A673 (cell line): ENCODE data around the gene CNGA4.

Source experiments
- EZH2 ChIP-seq: fragments of 200-600 bp; sonication (generic); IDR thresholded peaks from 2 replicates; pipeline ENCODE4 v1.6.1; 2017; ENCODE audit warnings: borderline replicate concordance, low read depth, mild to moderate bottlenecking, mixed read lengths, antibody characterized with exemption, low read length; ENCODE audit not compliant: poor library complexity, severe bottlenecking
- TF ChIP-seq, protein P1 (sequence below): fragments of 300-800, 200-600 bp; sonication (generic); conservative IDR thresholded peaks from 2 replicates; pipeline ENCODE4 v1.5.1; 2017; ENCODE audit warnings: low read depth, mild to moderate bottlenecking, antibody characterized with exemption, low read length, moderate library complexity, mixed read lengths

DNA sequence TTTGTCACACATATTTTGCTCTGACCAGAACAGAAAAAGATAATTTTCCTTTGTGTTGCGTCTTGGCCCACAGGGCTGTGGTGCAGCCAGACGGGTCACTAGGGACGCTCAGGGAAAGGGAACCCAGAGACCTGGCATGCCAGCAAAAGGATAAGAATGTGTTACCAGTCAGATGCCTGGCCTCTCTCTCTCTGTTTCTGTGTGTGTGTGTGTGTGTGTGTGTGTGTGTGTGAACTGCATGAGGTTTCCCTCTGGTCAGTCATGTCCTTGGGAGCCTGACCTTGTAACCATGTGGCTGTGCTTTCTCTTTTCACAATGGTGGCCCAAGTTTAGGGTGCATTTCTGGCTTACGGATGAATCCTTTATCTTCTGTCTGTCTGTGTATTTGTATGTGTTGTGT is 46.1 kb downstream of the CNGA4 start:
- TF ChIP-seq, protein P1, sequence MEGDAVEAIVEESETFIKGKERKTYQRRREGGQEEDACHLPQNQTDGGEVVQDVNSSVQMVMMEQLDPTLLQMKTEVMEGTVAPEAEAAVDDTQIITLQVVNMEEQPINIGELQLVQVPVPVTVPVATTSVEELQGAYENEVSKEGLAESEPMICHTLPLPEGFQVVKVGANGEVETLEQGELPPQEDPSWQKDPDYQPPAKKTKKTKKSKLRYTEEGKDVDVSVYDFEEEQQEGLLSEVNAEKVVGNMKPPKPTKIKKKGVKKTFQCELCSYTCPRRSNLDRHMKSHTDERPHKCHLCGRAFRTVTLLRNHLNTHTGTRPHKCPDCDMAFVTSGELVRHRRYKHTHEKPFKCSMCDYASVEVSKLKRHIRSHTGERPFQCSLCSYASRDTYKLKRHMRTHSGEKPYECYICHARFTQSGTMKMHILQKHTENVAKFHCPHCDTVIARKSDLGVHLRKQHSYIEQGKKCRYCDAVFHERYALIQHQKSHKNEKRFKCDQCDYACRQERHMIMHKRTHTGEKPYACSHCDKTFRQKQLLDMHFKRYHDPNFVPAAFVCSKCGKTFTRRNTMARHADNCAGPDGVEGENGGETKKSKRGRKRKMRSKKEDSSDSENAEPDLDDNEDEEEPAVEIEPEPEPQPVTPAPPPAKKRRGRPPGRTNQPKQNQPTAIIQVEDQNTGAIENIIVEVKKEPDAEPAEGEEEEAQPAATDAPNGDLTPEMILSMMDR = no peak
- no peak for TF ChIP-seq EZH2
